Stimulated activated naive CD4-positive, alpha-beta T cell treated with Interleukin-2 at 50 U/mL for 16 hours (primary cell): ENCODE measurements around the gene SUPT20HL1.
"Not testable (repeated sequence)": the region's sequence is repeated elsewhere in the genome, so short reads cannot be mapped to it uniquely, and the experiment has no call there.

Experiments
- DNase-seq: peaks from one replicate; lab custom pipeline; 2025; lab: John Stamatoyannopoulos, UW

The SUPT20HL1 gene

DNA sequence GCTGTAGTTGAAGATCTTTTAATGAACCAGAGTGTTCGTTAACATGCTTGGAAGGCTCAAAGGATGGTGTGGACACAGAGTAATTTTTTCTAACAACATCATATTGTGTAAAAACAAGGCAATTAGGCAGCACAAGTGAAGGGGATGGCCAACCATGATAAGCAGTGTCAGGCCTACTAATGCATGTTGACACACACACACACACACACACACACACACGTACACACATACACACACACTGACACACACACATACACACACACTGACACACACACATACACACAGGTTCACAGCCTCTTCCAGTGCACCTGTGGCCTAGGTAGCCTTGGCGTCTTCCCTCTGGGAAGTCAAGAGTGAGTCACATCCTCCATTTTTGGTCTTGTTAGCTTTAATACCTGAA is at the start of gene SUPT20HL1:
TSS of gene SUPT20HL1 (plus strand) at position 368 of the 400 bp plus-strand sequence. CDS start 2,122 bp downstream, outside the sequence.
- DNase-seq = no peak

DNA sequence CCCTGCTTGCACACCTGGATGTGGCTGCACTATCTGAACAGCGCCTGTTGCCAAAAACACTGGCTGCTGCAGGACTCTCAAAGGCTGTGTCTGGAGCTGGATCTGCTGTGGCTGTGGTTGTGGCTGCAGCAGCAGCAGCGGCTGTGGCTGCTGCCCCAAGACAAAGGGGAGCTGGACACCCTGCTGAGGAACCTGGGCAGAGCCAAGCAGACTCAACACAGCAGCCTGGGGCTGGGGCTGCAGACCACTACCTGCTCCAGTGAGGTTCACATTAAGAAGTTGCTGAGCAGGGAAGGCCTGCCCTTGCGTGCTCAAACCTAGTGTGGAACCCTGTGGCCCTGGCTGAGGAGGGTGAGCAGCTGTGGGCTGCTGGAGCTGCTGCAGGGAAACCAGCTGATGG is 49.5 kb upstream of the SUPT20HL1 start:
- not testable (repeated sequence) for DNase-seq

DNA sequence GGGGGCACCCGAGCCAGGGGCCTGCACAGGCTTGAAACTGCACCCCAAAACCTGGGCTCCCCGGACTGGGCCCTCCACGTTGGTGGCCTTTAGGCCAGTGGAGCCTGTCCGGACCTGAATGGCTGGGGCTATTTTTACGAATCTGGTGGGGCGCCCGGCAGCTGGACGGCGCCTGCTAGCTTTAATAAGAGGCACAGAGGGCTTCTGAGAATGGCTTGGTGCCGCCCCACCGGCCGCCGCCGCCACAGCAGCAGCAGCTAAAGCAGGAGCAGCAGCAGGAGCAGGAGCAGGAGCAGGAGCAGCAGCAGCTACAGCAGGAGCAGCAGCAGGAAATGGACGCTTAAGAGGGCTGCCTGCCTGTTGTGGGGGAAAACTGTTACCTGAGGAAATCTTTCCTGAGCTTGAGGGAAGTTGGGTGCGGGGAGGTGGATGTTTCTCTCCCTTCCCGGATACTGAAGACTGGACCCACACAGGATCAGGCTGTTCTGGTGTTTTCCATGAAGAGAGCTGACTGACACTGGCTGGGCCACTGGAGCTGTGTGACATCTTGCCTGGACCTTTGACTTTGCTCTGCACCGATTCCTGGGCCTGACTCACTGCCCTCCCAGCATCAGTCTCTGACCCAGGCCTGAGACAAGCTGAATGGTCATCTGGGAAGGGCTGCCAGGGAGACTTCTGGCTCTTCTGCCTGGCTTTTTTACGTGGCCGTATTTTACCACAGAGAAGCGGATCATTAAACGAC is 48.8 kb upstream of the SUPT20HL1 start:
- not testable (repeated sequence) for DNase-seq

DNA sequence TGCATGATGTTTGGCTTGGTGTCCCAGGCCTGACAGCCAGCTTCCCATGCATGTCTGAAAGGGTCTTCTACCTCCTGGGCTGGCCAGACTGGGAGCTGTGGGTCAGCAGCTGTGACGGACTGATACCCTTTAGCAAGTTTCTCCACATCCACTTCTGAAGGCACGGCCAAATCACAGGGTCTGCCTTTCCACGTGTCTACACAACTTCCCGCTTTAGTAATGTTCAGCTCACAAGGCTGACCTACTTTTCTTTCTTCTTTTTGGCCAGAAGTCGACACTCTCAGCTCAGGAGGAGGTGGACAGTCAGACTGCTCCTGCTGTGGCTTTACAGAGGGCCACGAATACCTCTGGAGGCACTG is 48.2 kb upstream of the SUPT20HL1 start:
- DNase-seq = not testable (repeated sequence)

DNA sequence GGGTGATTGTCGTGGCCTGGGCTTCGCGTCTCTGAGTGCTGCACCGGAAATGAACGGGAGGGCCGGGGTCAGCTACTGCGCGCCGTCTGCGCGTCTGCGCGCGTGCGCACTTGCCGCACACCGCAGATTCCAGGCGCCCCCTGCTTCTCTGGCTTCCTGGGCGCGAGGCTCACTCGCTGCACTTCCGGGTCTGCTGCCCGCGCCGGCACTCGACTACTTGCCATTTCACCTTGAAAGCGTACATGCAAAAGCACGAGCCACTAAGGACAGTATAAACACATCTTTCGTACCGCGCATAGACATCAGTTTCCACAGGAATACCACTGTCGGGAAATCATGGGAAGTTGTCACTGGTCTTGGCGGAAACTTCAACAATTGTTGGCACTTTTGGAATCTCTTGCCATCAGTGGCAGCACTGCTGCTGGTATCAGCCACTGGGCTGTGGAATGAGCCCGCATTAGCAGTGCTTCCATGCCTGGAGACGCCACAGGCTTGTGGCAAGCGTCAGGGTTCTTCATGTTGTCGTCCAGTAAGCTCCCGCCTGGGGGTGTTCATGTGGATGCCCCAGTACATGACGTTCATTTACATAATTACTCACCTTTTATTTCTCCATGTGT is 46.3 kb upstream of the SUPT20HL1 start, which contains the start of gene SUPT20HL2:
TSS of gene SUPT20HL2 (minus strand) at position 51 of the 617 bp plus-strand sequence. CDS start 754 bp downstream, outside the sequence.
- DNase-seq = no peak

DNA sequence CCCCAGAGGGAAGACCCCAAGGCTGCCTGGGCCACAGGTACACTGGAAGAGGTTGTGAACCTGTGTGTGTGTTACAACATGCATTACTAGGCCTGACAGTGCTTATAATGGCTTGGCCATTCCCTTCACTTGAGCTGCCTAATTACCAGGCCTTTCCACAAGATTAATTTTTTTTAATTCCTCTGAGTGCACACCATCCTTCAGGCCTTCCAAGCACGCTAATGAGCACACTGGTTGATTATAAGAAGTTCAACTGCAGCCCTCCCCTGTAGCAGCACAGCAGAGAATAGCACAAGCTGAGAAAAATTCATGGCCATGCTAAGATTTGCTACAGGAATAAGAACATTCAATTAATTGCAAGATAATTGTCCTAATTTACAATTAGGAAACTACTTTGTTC is 44.3 kb upstream of the SUPT20HL1 start:
- no peak for DNase-seq

DNA sequence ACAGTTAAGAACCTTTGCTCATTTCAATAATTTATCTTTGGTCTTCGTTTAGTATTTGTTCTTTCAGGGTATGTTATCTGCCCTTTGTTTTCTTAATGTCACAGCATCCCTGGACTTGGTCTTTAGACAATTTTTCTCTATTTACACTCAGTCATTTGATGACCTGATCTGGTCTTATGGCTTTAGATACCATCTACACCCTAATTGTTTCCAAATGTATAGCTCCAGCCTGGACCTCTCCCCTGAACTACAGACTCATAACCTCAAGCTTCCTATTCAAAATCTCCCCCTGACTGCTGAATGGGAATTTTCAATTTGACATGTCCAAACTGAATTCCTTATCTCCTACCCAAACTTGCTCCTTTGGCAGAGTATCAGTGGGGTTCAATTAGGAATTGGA is 42.9 kb upstream of the SUPT20HL1 start:
- DNase-seq = no peak

DNA sequence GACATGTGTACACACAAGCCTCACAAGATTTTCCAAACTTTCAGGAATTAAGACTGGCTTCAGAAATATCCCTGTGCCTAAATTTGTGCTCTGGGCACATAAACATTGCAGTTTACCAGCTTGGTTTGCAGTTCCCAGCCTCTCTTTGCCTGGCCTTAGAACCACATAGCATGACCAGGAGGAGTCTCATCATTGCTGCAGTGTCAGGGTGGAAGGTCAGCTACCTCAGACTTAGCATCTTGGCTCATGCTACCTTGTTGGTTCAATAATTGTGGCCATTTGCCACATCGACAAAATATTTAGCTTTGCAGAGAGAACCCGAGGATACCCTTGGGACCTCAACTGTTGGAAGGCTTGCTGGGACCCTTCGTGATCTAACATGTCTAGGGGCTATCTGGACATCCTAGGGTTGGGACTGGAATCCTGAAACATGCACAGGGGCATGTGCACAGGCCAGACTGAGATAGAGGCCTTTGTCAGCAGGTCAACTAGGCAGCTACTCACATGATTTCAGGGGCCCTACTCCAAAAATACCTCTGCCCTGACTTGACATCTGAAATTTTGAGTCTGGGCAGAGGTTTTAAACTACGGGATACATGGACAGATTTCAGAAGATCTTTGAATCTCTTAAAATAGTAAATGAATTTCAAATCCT is 38.6 kb upstream of the SUPT20HL1 start:
- no peak for DNase-seq

DNA sequence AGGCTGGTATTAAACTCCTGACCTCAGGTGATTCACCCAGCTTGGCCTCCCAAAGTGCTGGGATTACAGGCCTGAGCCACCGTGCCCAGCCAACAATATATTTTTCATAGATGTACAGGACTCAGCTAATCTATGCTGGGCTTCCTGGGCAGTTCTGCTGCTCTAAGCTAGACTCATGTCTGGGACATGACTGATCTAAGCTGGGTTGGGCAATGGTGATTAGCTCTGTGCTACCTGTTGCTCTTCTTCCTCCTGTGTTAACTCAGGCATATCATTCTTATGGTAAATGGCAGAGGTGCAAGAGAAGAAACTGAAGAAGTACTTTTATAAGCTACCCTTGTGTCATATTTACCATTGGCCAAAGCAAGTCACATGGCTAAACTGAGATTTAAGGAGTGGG is 35.2 kb upstream of the SUPT20HL1 start:
- no peak for DNase-seq

DNA sequence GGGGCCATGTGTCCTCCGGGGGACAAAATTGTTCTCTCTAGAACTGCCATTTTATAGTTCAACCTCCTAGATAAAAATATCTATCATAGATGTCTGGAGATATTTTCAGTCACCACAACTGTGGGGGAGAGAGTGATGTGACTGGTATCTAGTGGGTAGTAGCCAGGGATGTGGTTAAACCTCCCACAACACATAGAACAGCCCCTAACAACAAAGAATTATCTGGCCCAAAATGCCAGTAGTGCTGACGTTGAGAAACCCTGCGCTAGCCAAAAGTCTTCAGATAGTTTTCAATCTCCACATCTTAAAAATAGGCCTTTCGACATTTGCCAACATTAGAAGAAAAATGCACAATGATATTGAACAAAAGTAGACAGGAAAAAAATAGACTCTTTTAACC is 27.6 kb upstream of the SUPT20HL1 start:
- no peak for DNase-seq

DNA sequence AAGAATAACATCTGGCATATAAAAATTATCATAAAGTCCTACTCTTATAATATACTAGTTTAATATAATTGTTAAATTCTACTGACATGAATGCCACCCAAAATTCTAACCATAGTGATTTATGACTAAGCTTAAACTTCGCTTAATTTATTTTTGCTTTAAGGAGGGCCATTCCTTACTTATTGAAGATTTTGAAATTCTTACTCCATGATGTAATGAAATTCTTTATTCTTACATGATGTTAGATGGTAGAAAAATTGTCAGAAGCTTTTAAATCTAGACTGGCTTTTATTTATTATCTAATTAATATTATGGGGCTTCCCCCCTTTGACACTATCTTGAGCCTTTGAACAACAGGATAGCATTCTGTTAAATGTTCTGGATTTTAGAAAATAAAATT is 27.1 kb upstream of the SUPT20HL1 start:
- DNase-seq = no peak

DNA sequence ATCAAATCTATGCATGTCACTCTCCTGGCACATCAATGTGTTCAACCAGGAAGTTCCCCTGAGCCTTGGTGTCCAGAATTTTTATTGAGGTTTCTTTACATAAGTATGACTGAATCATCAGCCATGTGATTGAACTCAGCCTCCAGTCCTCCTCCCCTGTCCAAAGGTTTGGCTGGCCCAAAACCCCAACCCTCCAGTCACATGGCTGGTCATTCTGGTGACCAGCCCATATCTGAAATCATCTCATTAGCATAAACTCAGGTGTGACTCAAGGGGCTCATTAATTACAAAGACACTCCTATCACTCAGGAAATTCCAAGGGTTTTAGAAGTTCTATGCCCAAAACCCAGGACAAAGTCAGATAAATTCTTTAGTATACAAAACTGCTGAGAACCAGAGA is 26.0 kb upstream of the SUPT20HL1 start:
- DNase-seq = no peak

DNA sequence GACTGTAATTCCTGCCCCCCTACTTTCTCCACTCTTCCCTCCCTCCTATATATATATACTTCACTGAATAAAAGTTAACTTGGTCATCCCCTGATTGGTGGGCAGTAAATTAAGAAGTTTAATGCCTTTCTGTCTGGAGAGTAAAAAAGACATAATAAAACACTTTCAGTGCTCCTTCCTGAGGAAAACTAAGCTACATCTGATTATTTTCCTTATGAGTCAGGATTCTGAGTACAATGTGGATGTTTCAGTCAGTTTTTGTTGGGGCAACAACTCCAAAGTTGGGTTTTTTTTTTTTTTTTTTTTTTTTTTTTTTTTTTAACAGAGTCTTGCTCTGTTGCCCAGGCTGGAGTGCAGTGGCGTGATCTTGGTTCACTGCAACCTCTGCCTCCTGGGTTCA is 24.6 kb upstream of the SUPT20HL1 start:
- DNase-seq = no peak

DNA sequence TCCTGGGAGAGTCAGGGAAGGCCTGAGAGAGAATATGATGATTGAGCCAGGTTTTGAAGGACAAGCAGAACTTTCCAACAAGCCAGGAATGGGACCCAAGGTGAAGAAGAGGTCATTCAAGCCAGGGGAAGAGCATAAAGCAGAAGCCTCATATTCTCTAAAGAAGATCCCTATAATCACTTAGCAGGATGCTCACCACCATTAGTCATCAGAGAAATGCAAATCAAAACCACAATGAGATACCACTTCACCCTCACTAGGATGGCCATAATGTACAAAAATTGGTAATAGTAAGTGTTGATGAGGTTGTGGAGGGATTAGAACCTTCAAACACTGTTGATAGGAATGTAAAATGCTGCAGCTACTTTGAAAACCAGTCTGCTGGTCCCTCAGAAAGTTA is 20.5 kb upstream of the SUPT20HL1 start:
- no peak for DNase-seq

DNA sequence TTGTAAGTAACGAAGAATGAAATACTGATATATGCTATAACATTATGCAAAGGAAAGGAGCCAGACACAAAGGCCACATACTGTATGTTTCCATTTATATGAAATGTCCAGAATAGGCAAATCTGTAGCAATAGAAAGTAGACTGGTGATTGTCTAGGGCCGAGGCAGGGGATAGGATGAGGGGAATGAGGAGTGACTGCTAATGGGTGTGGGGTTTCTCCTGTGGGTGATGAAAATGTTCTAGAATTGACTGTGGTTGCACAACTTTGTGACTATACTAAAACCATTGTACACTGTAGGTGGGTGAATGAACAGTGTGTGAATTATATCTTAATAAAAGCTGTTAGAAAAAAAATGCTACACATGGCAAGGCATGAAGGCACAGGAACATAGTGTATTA is 19.9 kb upstream of the SUPT20HL1 start:
- no peak for DNase-seq

DNA sequence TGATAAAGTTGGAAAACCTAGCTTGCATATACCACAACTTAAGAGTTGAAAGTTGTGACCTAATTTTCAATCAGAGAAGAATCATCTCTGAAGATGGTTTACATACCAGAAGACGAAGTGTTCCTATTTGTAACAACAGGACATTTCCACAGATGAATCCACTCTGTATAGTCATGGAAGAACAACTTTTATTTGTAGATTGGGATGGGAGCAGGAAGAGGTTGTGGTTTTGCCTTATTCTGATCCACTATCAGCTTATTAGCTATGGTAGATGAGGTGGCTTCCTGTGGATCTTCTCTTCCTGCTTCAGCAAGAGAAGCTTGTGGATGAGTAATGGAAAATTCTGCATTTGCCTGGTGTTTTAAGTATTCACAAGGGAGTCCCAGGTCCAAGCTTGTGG is 18.6 kb upstream of the SUPT20HL1 start:
- DNase-seq = no peak

DNA sequence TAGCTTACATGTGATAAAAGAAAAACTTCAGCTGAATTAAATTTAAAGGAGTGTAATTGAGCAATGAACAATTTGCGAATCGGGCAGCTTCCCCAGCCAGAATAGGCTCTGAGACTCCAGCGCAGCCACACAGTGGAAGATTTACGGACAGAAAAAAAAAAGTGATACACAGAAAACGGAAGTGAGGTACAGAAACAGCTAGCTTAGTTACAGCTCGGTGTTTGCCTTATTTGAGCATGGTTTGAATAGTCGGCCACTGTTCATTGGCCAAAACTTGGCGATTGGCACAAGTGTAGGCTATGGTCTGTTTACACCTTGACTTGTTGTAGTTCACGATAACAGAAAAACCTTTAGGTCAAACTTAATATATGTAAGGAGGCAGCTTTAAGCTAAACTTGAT is 16.7 kb upstream of the SUPT20HL1 start:
- no peak for DNase-seq

DNA sequence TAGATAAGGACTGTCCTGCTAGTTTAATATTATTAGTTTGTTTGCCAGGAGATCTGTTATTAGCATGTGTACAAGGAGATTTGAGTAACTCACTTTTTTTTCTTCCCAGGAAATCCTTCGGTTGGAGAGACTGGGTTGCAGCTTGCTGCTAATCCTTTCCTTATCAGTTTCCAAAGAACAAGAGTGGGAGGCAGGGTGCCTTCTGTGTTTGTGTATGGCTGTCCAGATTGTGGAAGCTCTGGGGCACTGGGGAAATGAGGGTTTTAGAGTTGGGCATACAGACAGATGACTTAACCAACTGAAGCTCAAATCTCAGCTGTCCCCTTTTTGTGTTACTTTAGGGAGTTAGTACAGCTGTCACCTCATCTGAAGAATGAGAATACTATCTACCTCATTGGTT is 12.6 kb upstream of the SUPT20HL1 start:
- no peak for DNase-seq

DNA sequence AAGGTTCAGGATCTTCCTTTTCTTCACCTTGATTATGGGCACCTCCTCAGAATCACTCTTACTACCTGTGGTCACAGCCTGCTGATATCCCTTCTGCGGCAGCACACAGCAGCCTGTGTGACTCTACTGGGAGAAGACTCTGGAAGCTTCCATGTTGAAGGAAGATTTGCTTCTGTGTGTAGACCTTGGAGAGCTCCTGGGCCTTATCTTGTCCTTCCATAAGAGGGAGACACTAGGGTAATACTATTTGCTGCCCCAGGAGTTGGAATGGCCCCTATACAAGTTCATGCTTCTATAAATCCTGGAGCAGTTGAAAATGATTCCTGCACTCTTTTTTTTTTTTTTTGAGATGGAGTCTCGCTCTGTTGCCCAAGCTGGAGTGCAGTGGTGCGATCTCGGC is 10.2 kb upstream of the SUPT20HL1 start:
- no peak for DNase-seq

DNA sequence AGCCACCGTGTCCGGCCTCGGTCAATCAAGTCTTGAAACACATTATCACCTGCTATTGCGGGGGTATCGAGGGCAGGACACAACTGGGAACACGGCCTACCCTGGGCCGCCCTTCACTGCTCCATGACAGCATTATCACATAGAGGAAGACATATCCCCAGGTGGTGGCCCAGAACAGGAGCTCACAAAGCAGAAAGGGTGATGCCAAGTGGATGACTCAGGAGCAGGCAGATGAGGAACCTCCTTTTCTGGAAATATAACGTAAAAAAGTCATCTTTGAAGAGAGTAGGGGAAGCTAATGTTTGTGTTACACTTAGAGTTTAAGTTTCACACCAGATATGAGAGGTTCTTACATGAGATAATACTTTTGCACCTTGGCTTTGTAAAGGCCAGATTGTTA is 5.3 kb upstream of the SUPT20HL1 start:
- no peak for DNase-seq

DNA sequence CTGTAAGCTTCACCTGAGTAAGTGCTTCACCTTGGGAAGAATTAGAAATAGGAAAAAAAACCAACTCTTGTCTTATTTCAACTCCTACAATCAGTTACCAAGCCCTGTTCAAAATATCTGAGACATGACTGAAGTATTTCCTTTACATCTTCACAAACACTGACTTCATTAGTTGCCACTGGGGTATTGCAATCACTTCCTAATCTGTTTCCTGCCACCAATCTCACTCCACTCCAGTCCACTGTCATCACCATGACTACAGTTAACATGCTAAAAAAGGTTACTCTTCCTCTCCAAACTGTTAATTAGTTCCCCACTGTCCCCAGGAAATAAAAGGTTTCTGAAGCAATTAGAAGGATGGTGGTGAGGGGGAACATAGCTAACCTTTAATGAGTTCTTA is 3.3 kb upstream of the SUPT20HL1 start:
- DNase-seq = no peak

DNA sequence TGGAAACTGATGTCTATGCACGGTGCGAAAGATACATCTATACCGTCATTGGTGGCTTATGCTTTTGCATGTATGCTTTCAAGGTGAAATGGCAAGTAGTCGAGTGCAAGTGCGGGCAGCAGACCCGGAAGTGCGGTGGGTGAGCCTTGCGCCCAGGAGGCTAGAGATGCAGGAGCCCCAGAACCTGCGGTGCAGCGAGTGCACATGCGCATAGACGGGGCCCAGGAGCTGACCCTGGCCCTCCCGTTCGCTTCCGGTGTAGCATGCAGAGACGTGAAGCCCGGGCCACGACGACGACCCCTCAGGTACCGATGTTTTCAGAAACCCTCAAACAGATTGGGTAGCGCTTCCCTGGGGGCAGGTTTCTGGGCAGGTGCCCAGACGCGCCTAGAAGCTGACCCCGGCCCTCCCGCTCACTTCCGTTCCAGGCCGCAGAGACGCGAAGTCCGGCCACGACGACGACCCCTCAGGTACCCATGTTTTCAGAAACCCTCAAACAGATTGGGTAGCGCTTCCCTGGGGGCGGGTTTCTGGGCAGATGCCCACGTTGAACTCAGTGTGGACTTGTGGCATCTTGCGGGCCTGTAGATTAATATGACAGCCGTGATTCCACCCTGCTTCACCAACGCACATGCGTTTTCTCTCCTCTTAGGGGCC is 1.8 kb downstream of the SUPT20HL1 start:
- not testable (repeated sequence) for DNase-seq
